Mucosa of descending colon (tissue), 3 donors: ENCODE results near the gene GLRA1. TPM values are rescaled to one million over a fixed set of nuclear protein-coding genes. Genes with fewer than 3 reads are reported as not detected.

Experiments
- ATAC-seq: fragments of 200-7000 bp; cut with Tn5 transposase; one replicate; pipeline ENCODE4 v1.9.1; 2020; ENCODE audit warnings: mild to moderate bottlenecking, moderate library complexity
- DNase-seq, 3 donors: peaks; one replicate each; pipeline ENCODE4 v3.0.0-alpha.2; 2020
- H3K36me3 ChIP-seq: fragments of 200-600 bp; one replicate; pipeline ENCODE4 v1.8.0; 2021; ENCODE audit warnings: low read depth, mild to moderate bottlenecking
- H3K4me1 ChIP-seq: fragments of 200-600 bp; one replicate; pipeline ENCODE4 v1.8.0; 2021; ENCODE audit warnings: low read depth, mild to moderate bottlenecking
- H3K4me3 ChIP-seq: fragments of 200-600 bp; one replicate; pipeline ENCODE4 v1.8.0; 2021; ENCODE audit warnings: mild to moderate bottlenecking
- H3K9me3 ChIP-seq: fragments of 200-600 bp; one replicate; pipeline ENCODE4 v1.8.0; 2021; ENCODE audit warnings: mild to moderate bottlenecking
- intact Hi-C, 2 donors: fragments of 100-400 bp; cut with DNase I in 1 of 2; cut with micrococcal nuclease in 1 of 2; formaldehyde crosslinking; loops; one replicate each; pipeline versions ENCODE4 v1.11.0 to v1.11.1; 2022; cut with DNase I, micrococcal nuclease
- total RNA-seq, 3 donors: library from RNA; stranded (reverse); fragmentation: NEBNext Ultra II Directional in 2 of 3; extraction: Animal tissue kit (Norgen Biotek cat#: 25700) in 2 of 3; gene quantifications; one replicate each; pipeline versions ENCODE4 v1.2.1 to v1.2.4, GENCODE V29; 2021 to 2023
- TF ChIP-seq, protein P1 (sequence below): fragments of 200-600 bp; IDR thresholded peaks from one replicate; pipeline ENCODE4 v1.8.0; 2022; ENCODE audit warnings: antibody characterized with exemption, mild to moderate bottlenecking
- donor health status: DM: no; HTN: no; CAD: no; lungs with moderate emphysema.
- donor health status: DM: no; HTN: no; CAD: no.
- donor health status: DM: no; HTN: yes; CAD: no.

GLRA1 gene
- total RNA-seq, 3 donors from 2014 or later = not detected

DNA sequence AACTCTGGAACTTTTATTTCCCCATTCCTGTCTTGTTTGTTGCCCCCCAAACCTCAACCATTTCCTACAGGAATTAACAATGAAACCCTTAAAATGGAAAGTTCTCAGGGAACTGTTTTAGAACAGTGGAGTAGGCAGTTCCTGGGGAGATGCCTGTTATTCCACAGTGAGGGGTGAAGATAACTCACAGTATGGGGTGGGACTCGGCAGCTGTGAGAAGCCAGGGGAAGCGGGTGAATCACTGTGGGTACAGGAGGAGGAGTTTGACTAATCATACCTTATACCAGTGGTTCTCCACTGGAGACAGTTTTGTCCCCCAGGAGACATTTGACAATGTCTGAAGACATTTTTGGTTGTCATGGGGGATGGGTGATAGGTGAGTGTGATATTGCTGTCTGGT, 36.9 kb upstream of the GLRA1 start:
- Histone ChIP-seq H3K4me3 (no peak overlapping the region), H3K4me1 (no peaks in the 10 kb centered on the region), H3K36me3 (no peaks in the 10 kb centered on the region), H3K9me3 (no peaks in the 10 kb centered on the region)
- TF ChIP-seq, protein P1, sequence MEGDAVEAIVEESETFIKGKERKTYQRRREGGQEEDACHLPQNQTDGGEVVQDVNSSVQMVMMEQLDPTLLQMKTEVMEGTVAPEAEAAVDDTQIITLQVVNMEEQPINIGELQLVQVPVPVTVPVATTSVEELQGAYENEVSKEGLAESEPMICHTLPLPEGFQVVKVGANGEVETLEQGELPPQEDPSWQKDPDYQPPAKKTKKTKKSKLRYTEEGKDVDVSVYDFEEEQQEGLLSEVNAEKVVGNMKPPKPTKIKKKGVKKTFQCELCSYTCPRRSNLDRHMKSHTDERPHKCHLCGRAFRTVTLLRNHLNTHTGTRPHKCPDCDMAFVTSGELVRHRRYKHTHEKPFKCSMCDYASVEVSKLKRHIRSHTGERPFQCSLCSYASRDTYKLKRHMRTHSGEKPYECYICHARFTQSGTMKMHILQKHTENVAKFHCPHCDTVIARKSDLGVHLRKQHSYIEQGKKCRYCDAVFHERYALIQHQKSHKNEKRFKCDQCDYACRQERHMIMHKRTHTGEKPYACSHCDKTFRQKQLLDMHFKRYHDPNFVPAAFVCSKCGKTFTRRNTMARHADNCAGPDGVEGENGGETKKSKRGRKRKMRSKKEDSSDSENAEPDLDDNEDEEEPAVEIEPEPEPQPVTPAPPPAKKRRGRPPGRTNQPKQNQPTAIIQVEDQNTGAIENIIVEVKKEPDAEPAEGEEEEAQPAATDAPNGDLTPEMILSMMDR = no peak
- no peak for ATAC-seq
- DNase-seq = no peak
- intact Hi-C loops = no loop called here

- Histone ChIP-seq H3K4me3 (no peak overlapping the region), H3K36me3 (no peaks in the 10 kb centered on the region), H3K9me3 (no peaks in the 10 kb centered on the region), H3K4me1 (no peaks in the 10 kb centered on the region)
- DNase-seq (no peak), ATAC-seq (no peak)
- intact Hi-C loops = no loop called here
- TF ChIP-seq, protein P1 = no peak
Observed at GRCh38 chr5:151958111-151958510, 33.5 kb upstream of the GLRA1 start.

GRCh38 chr5:151956725-151957124, 32.1 kb upstream of the GLRA1 start:
- intact Hi-C loops = no loop called here

DNA sequence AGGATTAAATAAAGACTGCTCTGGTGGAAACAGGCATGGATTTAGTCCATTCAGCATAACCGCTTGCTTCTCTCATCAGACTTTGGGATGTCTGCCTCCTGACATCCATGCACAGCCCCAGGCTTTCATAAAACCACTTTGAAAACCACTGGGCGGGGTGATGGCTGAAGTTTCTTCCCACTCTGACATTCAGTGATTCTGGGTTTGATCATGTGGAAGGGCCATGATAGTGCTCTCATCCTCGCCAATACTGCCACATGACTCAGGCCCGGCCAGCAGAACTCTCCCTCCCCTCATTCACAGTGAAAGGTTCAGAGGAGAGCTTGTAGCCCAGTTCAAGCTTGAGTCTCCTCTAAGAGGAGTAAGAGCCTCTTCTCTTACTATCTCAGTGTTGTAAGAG, 29.6 kb upstream of the GLRA1 start:
- Histone ChIP-seq H3K4me3 (no peak overlapping the region), H3K4me1 (no peaks in the 10 kb centered on the region), H3K9me3 (no peaks in the 10 kb centered on the region), H3K36me3 (no peaks in the 10 kb centered on the region)
- DNase-seq (no peak), ATAC-seq (no peak)
- intact Hi-C loops = no loop called here
- TF ChIP-seq, protein P1 = no peak

More at GRCh38 chr5:151956725-151957124, 32.1 kb upstream of the GLRA1 start:
- no peaks in the 10 kb centered on the region for H3K9me3 ChIP-seq
- H3K4me3 ChIP-seq = no peak overlapping the region
- no peaks in the 10 kb centered on the region for H3K4me1 ChIP-seq
- ATAC-seq (no peak), DNase-seq (no peak)
- H3K36me3 ChIP-seq = no peaks in the 10 kb centered on the region
- TF ChIP-seq, protein P1 = no peak

GRCh38 chr5:151953833-151954232, 29.2 kb upstream of the GLRA1 start:
- TF ChIP-seq, protein P1 = no peak
- Histone ChIP-seq H3K9me3 (no peaks in the 10 kb centered on the region), H3K4me1 (no peaks in the 10 kb centered on the region), H3K4me3 (no peak overlapping the region), H3K36me3 (no peaks in the 10 kb centered on the region)
- no peak for ATAC-seq
- intact Hi-C loops = no loop called here
- no peak for DNase-seq

GRCh38 chr5:151952238-151952637, 27.6 kb upstream of the GLRA1 start:
- no peaks in the 10 kb centered on the region for H3K9me3 ChIP-seq
- ATAC-seq = no peak
- H3K4me3 ChIP-seq = no peak overlapping the region
- intact Hi-C loops = no loop called here
- TF ChIP-seq, protein P1 = no peak
- no peak for DNase-seq
- H3K36me3 ChIP-seq = no peaks in the 10 kb centered on the region
- no peaks in the 10 kb centered on the region for H3K4me1 ChIP-seq
